Middle frontal gyrus (tissue), 1 donor: ENCODE results near the gene SCAF8.

Experiments used
- DNase-seq: peaks from one replicate; pipeline ENCODE4 v3.0.0-alpha.2; 2015; ENCODE audit warnings: low spot score; ENCODE audit errors: extremely low spot score

SCAF8 gene

DNA sequence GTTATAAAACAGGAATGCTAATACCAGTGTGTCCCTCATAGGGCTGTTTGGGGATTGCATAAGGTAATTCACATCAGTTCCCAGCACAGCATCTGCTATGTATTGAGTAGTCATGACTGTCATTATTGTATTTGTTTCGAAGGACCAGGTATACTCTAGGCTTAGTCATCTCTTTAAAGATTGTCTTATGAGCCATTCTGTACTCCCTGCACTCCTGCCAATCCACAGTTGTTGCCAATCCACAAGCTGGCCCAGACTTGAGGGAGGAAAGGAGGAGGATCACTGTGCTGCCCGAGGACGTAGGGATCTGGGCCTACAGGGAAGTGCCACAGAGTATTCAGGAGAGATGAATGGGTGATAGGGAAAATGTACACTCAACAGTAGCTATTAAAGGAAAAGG lies 148.9 kb downstream of the SCAF8 start:
- no peak for DNase-seq
